ENCODE measurements around the gene CRB1.
"Not testable (repeated sequence)": the region's sequence is repeated elsewhere in the genome, so short reads cannot be mapped to it uniquely, and the experiment has no call there.

The CRB1 gene

GRCh38 chr1:197399755-197400521 is 131.9 kb downstream of the CRB1 start:
- Histone ChIP-seq H3F3A (ENCODE audit: control insufficient read depth, insufficient read depth) (no peaks in the 10 kb centered on the region), H3K4me3 (ENCODE audit: low read length) (no peak overlapping the region), H3K36me3 (ENCODE audit: control insufficient read depth, low read length) (no peaks in the 10 kb centered on the region), H4K20me1 (ENCODE audit: control insufficient read depth, insufficient read depth, low read depth, low read length) (no peaks in the 10 kb centered on the region), H3K79me2 (ENCODE audit: control insufficient read depth, low read length) (no peaks in the 10 kb centered on the region), H3K4me2 (ENCODE audit: low read length) (no peak overlapping the region), H3K4me1 (ENCODE audit: control insufficient read depth, low read length) (no peaks in the 10 kb centered on the region), H3K9me3 (ENCODE audit: control insufficient read depth, insufficient read depth, low read length) (no peaks in the 10 kb centered on the region), H3K9me2 (replicated peaks; ENCODE audit: control insufficient read depth, low read length) (no peaks in the 10 kb centered on the region), H3K27ac (ENCODE audit: low read depth, low read length) (no peak overlapping the region), H3K27me3 (ENCODE audit: control insufficient read depth, low read length) (peaks cover 3% of the 10 kb centered on the region; the same call in 1 of the 2 replicates)
- TF ChIP-seq, protein P1, sequence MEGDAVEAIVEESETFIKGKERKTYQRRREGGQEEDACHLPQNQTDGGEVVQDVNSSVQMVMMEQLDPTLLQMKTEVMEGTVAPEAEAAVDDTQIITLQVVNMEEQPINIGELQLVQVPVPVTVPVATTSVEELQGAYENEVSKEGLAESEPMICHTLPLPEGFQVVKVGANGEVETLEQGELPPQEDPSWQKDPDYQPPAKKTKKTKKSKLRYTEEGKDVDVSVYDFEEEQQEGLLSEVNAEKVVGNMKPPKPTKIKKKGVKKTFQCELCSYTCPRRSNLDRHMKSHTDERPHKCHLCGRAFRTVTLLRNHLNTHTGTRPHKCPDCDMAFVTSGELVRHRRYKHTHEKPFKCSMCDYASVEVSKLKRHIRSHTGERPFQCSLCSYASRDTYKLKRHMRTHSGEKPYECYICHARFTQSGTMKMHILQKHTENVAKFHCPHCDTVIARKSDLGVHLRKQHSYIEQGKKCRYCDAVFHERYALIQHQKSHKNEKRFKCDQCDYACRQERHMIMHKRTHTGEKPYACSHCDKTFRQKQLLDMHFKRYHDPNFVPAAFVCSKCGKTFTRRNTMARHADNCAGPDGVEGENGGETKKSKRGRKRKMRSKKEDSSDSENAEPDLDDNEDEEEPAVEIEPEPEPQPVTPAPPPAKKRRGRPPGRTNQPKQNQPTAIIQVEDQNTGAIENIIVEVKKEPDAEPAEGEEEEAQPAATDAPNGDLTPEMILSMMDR (IDR thresholded peaks at IDR 0.05; ENCODE audit: low read depth, low read length, poor library complexity, severe bottlenecking) = peak; percentile 64
- TF ChIP-seq EZH2phosphoT487 (IDR thresholded peaks at IDR 0.05; ENCODE audit: borderline replicate concordance, low read length) = no peak

- Histone ChIP-seq H3K9me2 (replicated peaks; ENCODE audit: control insufficient read depth, low read length) (no peaks in the 10 kb centered on the region), H3F3A (ENCODE audit: control insufficient read depth, insufficient read depth) (no peaks in the 10 kb centered on the region), H3K27me3 (ENCODE audit: control insufficient read depth, low read length) (peaks cover 2% of the 10 kb centered on the region; the same call in 1 of the 2 replicates), H3K4me3 (ENCODE audit: low read length) (no peak overlapping the region), H3K4me1 (ENCODE audit: control insufficient read depth, low read length) (no peaks in the 10 kb centered on the region), H3K36me3 (ENCODE audit: control insufficient read depth, low read length) (no peaks in the 10 kb centered on the region), H3K79me2 (ENCODE audit: control insufficient read depth, low read length) (no peaks in the 10 kb centered on the region), H3K27ac (ENCODE audit: low read depth, low read length) (no peak overlapping the region), H4K20me1 (ENCODE audit: control insufficient read depth, insufficient read depth, low read depth, low read length) (no peaks in the 10 kb centered on the region), H3K4me2 (ENCODE audit: low read length) (no peak overlapping the region), H3K9me3 (ENCODE audit: control insufficient read depth, insufficient read depth, low read length) (no peaks in the 10 kb centered on the region)
- TF ChIP-seq, protein P1 (IDR thresholded peaks at IDR 0.05; ENCODE audit: low read depth, low read length, poor library complexity, severe bottlenecking) = no peak
- no peak for TF ChIP-seq EZH2phosphoT487 (IDR thresholded peaks at IDR 0.05; ENCODE audit: borderline replicate concordance, low read length)
Measured at GRCh38 chr1:197400522-197400902, 132.5 kb downstream of the CRB1 start.

GRCh38 chr1:197402189-197402588 is 134.1 kb downstream of the CRB1 start:
- TF ChIP-seq EZH2phosphoT487 (IDR thresholded peaks at IDR 0.05; ENCODE audit: borderline replicate concordance, low read length) = no peak
- TF ChIP-seq, protein P1 (IDR thresholded peaks at IDR 0.05; ENCODE audit: low read depth, low read length, poor library complexity, severe bottlenecking) = no peak
- no peak overlapping the region for H3K27ac ChIP-seq (ENCODE audit: low read depth, low read length)
- no peak overlapping the region for H3K4me2 ChIP-seq (ENCODE audit: low read length)
- no peaks in the 10 kb centered on the region for H4K20me1 ChIP-seq (ENCODE audit: control insufficient read depth, insufficient read depth, low read depth, low read length)
- H3K4me1 ChIP-seq (ENCODE audit: control insufficient read depth, low read length) = no peaks in the 10 kb centered on the region
- no peaks in the 10 kb centered on the region for H3K36me3 ChIP-seq (ENCODE audit: control insufficient read depth, low read length)
- H3F3A ChIP-seq (ENCODE audit: control insufficient read depth, insufficient read depth) = no peaks in the 10 kb centered on the region
- H3K79me2 ChIP-seq (ENCODE audit: control insufficient read depth, low read length) = no peaks in the 10 kb centered on the region
- H3K4me3 ChIP-seq (ENCODE audit: low read length) = no peak overlapping the region
- no peaks in the 10 kb centered on the region for H3K9me2 ChIP-seq (replicated peaks; ENCODE audit: control insufficient read depth, low read length)
- no peaks in the 10 kb centered on the region for H3K9me3 ChIP-seq (ENCODE audit: control insufficient read depth, insufficient read depth, low read length)
- no peaks in the 10 kb centered on the region for H3K27me3 ChIP-seq (ENCODE audit: control insufficient read depth, low read length)

DNA sequence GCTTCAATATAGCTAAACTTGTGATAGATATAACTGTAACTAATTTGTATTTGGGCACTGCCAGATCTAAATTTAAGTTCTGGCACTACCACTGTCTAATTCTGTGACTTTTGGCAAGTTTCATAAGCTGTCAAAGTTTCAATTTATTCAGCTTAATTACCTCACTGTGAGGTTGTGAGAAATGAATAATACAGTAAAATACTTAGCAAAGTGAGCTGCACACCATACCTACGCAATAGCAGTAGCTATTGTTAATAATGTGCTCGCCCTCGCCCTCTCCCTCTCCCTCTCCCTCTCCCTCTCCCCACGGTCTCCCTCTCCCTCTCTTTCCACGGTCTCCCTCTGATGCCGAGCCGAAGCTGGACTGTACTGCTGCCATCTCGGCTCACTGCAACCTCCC is 136.7 kb downstream of the CRB1 start:
- H3F3A ChIP-seq (ENCODE audit: control insufficient read depth, insufficient read depth); H3K79me2 ChIP-seq (ENCODE audit: control insufficient read depth, low read length); H3K4me3 ChIP-seq (ENCODE audit: low read length); H3K4me1 ChIP-seq (ENCODE audit: control insufficient read depth, low read length); H3K36me3 ChIP-seq (ENCODE audit: control insufficient read depth, low read length); H3K9me3 ChIP-seq (ENCODE audit: control insufficient read depth, insufficient read depth, low read length); H3K9me2 ChIP-seq (replicated peaks; ENCODE audit: control insufficient read depth, low read length); H3K27me3 ChIP-seq (ENCODE audit: control insufficient read depth, low read length); H3K27ac ChIP-seq (ENCODE audit: low read depth, low read length); H3K4me2 ChIP-seq (ENCODE audit: low read length); H4K20me1 ChIP-seq (ENCODE audit: control insufficient read depth, insufficient read depth, low read depth, low read length): not testable (repeated sequence)

DNA sequence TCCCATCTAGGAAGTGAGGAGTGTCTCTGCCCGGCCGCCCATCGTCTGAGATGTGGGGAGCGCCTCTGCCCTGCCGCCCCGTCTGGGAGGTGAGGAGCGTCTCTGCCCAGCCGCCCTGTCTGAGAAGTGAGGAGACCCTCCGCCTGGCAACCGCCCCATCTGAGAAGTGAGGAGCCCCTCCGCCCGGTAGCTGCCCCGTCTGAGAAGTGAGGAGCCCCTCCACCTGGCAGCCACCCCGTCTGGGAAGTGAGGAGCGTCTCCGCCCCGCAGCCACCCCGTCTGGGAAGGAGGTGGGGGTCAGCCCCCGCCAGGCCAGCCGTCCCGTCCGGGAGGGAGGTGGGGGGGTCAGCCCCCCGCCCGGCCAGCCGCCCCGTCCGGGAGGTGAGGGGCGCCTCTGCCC is 137.6 kb downstream of the CRB1 start:
- not testable (repeated sequence) for H3K36me3 ChIP-seq (ENCODE audit: control insufficient read depth, low read length)

More for the DNA sequence above, 137.6 kb downstream of the CRB1 start:
- H3F3A ChIP-seq (ENCODE audit: control insufficient read depth, insufficient read depth); H3K9me3 ChIP-seq (ENCODE audit: control insufficient read depth, insufficient read depth, low read length); H4K20me1 ChIP-seq (ENCODE audit: control insufficient read depth, insufficient read depth, low read depth, low read length); H3K27ac ChIP-seq (ENCODE audit: low read depth, low read length); H3K4me1 ChIP-seq (ENCODE audit: control insufficient read depth, low read length); H3K27me3 ChIP-seq (ENCODE audit: control insufficient read depth, low read length); H3K4me2 ChIP-seq (ENCODE audit: low read length); H3K9me2 ChIP-seq (replicated peaks; ENCODE audit: control insufficient read depth, low read length); H3K4me3 ChIP-seq (ENCODE audit: low read length); H3K79me2 ChIP-seq (ENCODE audit: control insufficient read depth, low read length): not testable (repeated sequence)

All from DOHH2 (cell line).